HepG2 (cell line): ENCODE results near the gene ABCA2. TPM values are rescaled to one million over a fixed set of nuclear protein-coding genes. Genes with fewer than 3 reads are reported as not detected.

Source experiments
- ARID2 ChIP-seq: sonication (generic); formaldehyde crosslinking; IDR thresholded peaks from 2 replicates; pipeline ENCODE4 v1.8.1; 2022; ENCODE audit warnings: mild to moderate bottlenecking, missing genetic modification reagents, borderline replicate concordance
- ARNT2 ChIP-seq: sonication (generic); formaldehyde crosslinking; IDR thresholded peaks from 2 replicates; pipeline ENCODE4 v1.8.0; 2022; ENCODE audit warnings: mild to moderate bottlenecking, low read depth, missing genetic modification reagents, moderate library complexity
- BRD4 ChIP-seq: sonication (generic); formaldehyde crosslinking; IDR thresholded peaks from 2 replicates; pipeline ENCODE4 v1.4.0; 2020; ENCODE audit warnings: missing genetic modification reagents
- EZH2 ChIP-seq: conservative IDR thresholded peaks from 2 replicates; pipeline ENCODE4 v1.6.1; 2012; ENCODE audit warnings: mild to moderate bottlenecking, low read depth, low read length, moderate library complexity
- GMEB1 ChIP-seq: sonication (generic); formaldehyde crosslinking; IDR thresholded peaks from 2 replicates; pipeline ENCODE4 v1.5.1; 2020; ENCODE audit warnings: missing genetic modification reagents, mild to moderate bottlenecking, borderline replicate concordance
- GTF2F1 ChIP-seq: fragments of 150-350 bp; IDR thresholded peaks from 2 replicates; pipeline ENCODE4 v1.6.1; 2014; ENCODE audit warnings: low read length
- HDAC1 ChIP-seq: sonication (generic); formaldehyde crosslinking; IDR thresholded peaks from 2 replicates; pipeline ENCODE4 v1.5.1; 2020; ENCODE audit warnings: mild to moderate bottlenecking, missing genetic modification reagents
- HOXA3 ChIP-seq: sonication (generic); formaldehyde crosslinking; IDR thresholded peaks from 2 replicates; pipeline ENCODE4 v1.5.0; 2020; ENCODE audit warnings: missing genetic modification reagents
- MBD4 ChIP-seq: IDR thresholded peaks from 2 replicates; pipeline ENCODE4 v1.6.1; 2012; ENCODE audit warnings: low read length, inconsistent platforms, borderline replicate concordance
- NR2C2 ChIP-seq: sonication (generic); formaldehyde crosslinking; IDR thresholded peaks from 2 replicates; pipeline ENCODE4 v1.4.0; 2020; ENCODE audit warnings: missing genetic modification reagents, mild to moderate bottlenecking, moderate library complexity, borderline replicate concordance
- RAD21 ChIP-seq: fragments of 450-650 bp; formaldehyde crosslinking; IDR thresholded peaks from 2 replicates; pipeline ENCODE4 v1.5.0; 2020; ENCODE audit warnings: mild to moderate bottlenecking
- RNF2 ChIP-seq: fragments of 450-650 bp; conservative IDR thresholded peaks from 2 replicates; pipeline ENCODE4 v1.6.1; 2016; ENCODE audit warnings: low read depth
- TBX2 ChIP-seq: sonication (generic); formaldehyde crosslinking; IDR thresholded peaks from 2 replicates; pipeline ENCODE4 v1.5.0; 2020; ENCODE audit warnings: missing genetic modification reagents, mild to moderate bottlenecking, borderline replicate concordance
- ZBTB4 ChIP-seq: sonication (generic); formaldehyde crosslinking; IDR thresholded peaks from 2 replicates; pipeline ENCODE4 v1.4.0; 2020; ENCODE audit warnings: missing genetic modification reagents, mild to moderate bottlenecking, borderline replicate concordance
- ZFP41 ChIP-seq: sonication (generic); formaldehyde crosslinking; IDR thresholded peaks from 2 replicates; pipeline ENCODE4 v1.4.0; 2020; ENCODE audit warnings: mild to moderate bottlenecking, missing genetic modification reagents, borderline replicate concordance
- ZFX ChIP-seq: sonication (generic); formaldehyde crosslinking; IDR thresholded peaks from 2 replicates; pipeline ENCODE4 v1.4.0; 2020; ENCODE audit warnings: mild to moderate bottlenecking, low read depth, missing genetic modification reagents, moderate library complexity
- ZNF512 ChIP-seq: sonication (generic); formaldehyde crosslinking; IDR thresholded peaks from 2 replicates; pipeline ENCODE4 v1.4.0; 2020; ENCODE audit warnings: mild to moderate bottlenecking, missing genetic modification reagents
- ZNF580 ChIP-seq: IDR thresholded peaks from 2 replicates; pipeline ENCODE4 v1.6.1; 2016; ENCODE audit warnings: low read depth, borderline replicate concordance
- ZNF674 ChIP-seq: sonication (generic); formaldehyde crosslinking; IDR thresholded peaks from 2 replicates; pipeline ENCODE4 v1.5.0; 2020; ENCODE audit warnings: low read depth, mild to moderate bottlenecking, missing genetic modification reagents
- ZNF7 ChIP-seq: IDR thresholded peaks from 2 replicates; pipeline ENCODE4 v1.6.1; 2016; ENCODE audit warnings: missing biosample characterization, missing genetic modification reagents
- ZNF746 ChIP-seq: sonication (generic); formaldehyde crosslinking; IDR thresholded peaks from 2 replicates; pipeline ENCODE4 v1.8.0; 2022; ENCODE audit warnings: mild to moderate bottlenecking, missing genetic modification reagents
- ZSCAN30 ChIP-seq: sonication (generic); formaldehyde crosslinking; IDR thresholded peaks from 2 replicates; pipeline ENCODE4 v1.5.0; 2020; ENCODE audit warnings: mild to moderate bottlenecking, missing genetic modification reagents
- polyA plus RNA-seq, 8 experiments: library from polyadenylated mRNA; depleted of rRNA in 3 of 8; stranded (reverse) in 7 of 8; unstranded in 1 of 8; fragments of >200 nt; fragmentation: Illumina TruSeq in 4 of 8; extraction: Trizol in 4 of 8; gene quantifications; 2 replicates each; pipeline versions ENCODE4 v1.2.1 to v1.2.3, GENCODE V29; 2011 to 2016; ENCODE audit warnings: low read depth in 4 of 8, missing spikeins in 1 of 8, mixed read lengths in 1 of 8; ENCODE audit not compliant: insufficient read depth in 1 of 8
- total RNA-seq, 5 experiments: library from RNA; depleted of rRNA; stranded (reverse); fragments of >200 nt; fragmentation: Illumina TruSeq; extraction: Trizol; gene quantifications; 2 replicates each; pipeline ENCODE4 v1.2.3, GENCODE V29; 2016; ENCODE audit warnings: low read depth in 1 of 5

The ABCA2 gene
- total and polyA plus RNA-seq, 2 of the 13 experiments (the other 11 are each of a cell fraction or from before 2014, with no cell fraction given) = 2.9 to 19.2 TPM

GRCh38 chr9:137077010-137077747 lies 49.1 kb upstream of the ABCA2 start, which contains the start of gene UAP1L1 (continued):
- TF ChIP-seq GMEB1 = no peak
- TF ChIP-seq ARNT2 (CRISPR knock-in tag) = peak; percentile 28; the same call in 1 of the 2 replicates
- no peak; the same call in 1 of the 2 replicates for TF ChIP-seq ZNF746 (CRISPR knock-in tag)
- TF ChIP-seq HOXA3 (CRISPR knock-in tag) = peak; percentile 12; the same call in 1 of the 2 replicates
- no peak for TF ChIP-seq RNF2
- peak; percentile 73 for TF ChIP-seq ZFX (CRISPR knock-in tag)
- no peak for TF ChIP-seq ZNF674 (CRISPR knock-in tag)
- no peak for TF ChIP-seq ZNF7 (CRISPR knock-in tag)
- no peak for TF ChIP-seq ZNF512 (CRISPR knock-in tag)
- TF ChIP-seq BRD4 (CRISPR knock-in tag) = no peak
- no peak for TF ChIP-seq GTF2F1
- TF ChIP-seq ZSCAN30 (CRISPR knock-in tag) = no peak
- TF ChIP-seq HDAC1 (CRISPR knock-in tag) = peak; percentile 38; the same call in 1 of the 2 replicates
- no peak for TF ChIP-seq ARID2
- TF ChIP-seq NR2C2 = 0 out of 2 replicates have a peak, but pooled peaks have one; percentile 2
- no peak for TF ChIP-seq ZBTB4 (CRISPR knock-in tag)
- no peak for TF ChIP-seq TBX2 (CRISPR knock-in tag)
- no peak for TF ChIP-seq ZFP41 (CRISPR knock-in tag)
- TF ChIP-seq RAD21 (CRISPR knock-in tag) = peak; percentile 29; the same call in 1 of the 2 replicates
- no peak for TF ChIP-seq EZH2
- TF ChIP-seq ZNF580 (CRISPR knock-in tag) = no peak
- TF ChIP-seq MBD4 = no peak
